GM23338 (cell line): ENCODE data around the gene MAN2B2.

Experiments used
- CTCF ChIP-seq, 2 experiments: fragments of 200-600 bp in 1 of 2; sonication (generic) in 1 of 2; conservative IDR thresholded peaks; 2 replicates each; pipeline versions ENCODE4 v1.5.1 to v1.6.1; 2016 to 2017; ENCODE audit warnings: antibody characterized with exemption in 2 of 2, low read depth in 2 of 2, mild to moderate bottlenecking in 2 of 2, moderate library complexity in 1 of 2
- EZH2 ChIP-seq: fragments of 200-600 bp; sonication (generic); IDR thresholded peaks from one replicate; pipeline ENCODE4 v1.8.0; 2017; ENCODE audit warnings: antibody characterized with exemption, mild to moderate bottlenecking, low read depth; ENCODE audit not compliant: unreplicated experiment
- JUNB ChIP-seq: IDR thresholded peaks from one replicate; pipeline ENCODE4 v1.6.1; 2016; ENCODE audit warnings: antibody characterized with exemption; ENCODE audit not compliant: unreplicated experiment
- POLR2AphosphoS5 ChIP-seq: IDR thresholded peaks from 2 replicates; pipeline ENCODE4 v1.6.1; 2016; ENCODE audit warnings: antibody characterized with exemption, low read depth
- STAT1 ChIP-seq: IDR thresholded peaks from one replicate; pipeline ENCODE4 v1.6.1; 2016; ENCODE audit warnings: antibody characterized with exemption; ENCODE audit not compliant: unreplicated experiment

- TF ChIP-seq CTCF (conservative IDR thresholded peaks at IDR 0.05; ENCODE audit: low read depth in 2 of 2) (no peak), STAT1 (no peak), JUNB (no peak), EZH2 (no peak), POLR2AphosphoS5 (no peak)
Observed at GRCh38 chr4:6627832-6628231, 52.8 kb downstream of the MAN2B2 start.
